Activated T-cell treated with anti-CD3 and anti-CD28 coated beads for 24 hours (primary cell): Measurements from ENCODE around the gene OTUD5.
"Not testable (repeated sequence)": the region's sequence is repeated elsewhere in the genome, so short reads cannot be mapped to it uniquely, and the experiment has no call there.

Experiments used
- DNase-seq: peaks from one replicate; pipeline ENCODE4 v3.0.0-alpha.2; 2020; ENCODE audit warnings: low read depth

The OTUD5 gene

GRCh38 chrX:48890296-48890925, 67.0 kb downstream of the OTUD5 start:
- no peak for DNase-seq

GRCh38 chrX:48886586-48886985, 70.8 kb downstream of the OTUD5 start:
- not testable (repeated sequence) for DNase-seq

GRCh38 chrX:48883729-48884128, 73.7 kb downstream of the OTUD5 start:
- DNase-seq, result no peak

GRCh38 chrX:48876944-48877343, 80.5 kb downstream of the OTUD5 start:
- DNase-seq, result not testable (repeated sequence)
